ENCODE data around the gene RFX1. TPM values are rescaled to one million over a fixed set of nuclear protein-coding genes. Genes with fewer than 3 reads are reported as not detected.

The RFX1 gene
- total RNA-seq, 4 donors from 2014 or later, result 2.0 to 5.9 (median 3.9) TPM

DNA sequence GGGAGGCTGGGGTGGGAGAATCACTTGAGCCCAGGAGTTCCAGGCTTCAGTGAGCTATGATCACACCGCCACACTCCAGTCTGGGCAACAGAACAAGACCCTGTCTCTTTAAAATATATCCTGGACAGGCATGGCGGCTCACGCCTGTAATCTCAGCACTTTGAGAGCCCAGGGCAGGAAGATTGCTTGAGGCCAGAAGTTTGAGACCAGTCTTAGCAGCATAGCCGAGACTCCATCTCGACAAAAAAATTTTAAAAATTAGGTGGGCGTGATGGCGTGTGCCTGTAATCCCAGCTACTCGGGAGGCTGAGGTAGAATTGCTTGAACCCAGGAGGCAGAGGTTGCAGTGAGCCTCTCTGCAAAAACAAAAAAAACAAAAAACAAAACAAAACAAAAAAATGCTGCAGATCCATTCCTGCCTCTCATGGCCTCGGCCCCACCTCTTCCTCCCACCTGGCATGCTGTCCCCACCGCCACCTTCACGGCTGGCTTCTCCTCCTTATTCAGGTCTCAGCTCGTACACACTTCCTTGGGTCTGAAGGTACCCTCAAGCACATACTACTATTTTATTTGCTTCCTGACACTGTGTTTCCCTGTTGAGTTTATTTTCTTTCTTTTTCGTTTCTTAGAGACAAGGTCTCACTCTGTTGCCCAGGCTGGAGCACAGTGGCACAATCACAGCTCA, 5.3 kb downstream of the RFX1 start:
- TF ChIP-seq EP300 (IDR thresholded peaks at IDR 0.05), result no peak
- no peak for TF ChIP-seq POLR2AphosphoS5 (IDR thresholded peaks at IDR 0.05)
- no peak for TF ChIP-seq POLR2A (IDR thresholded peaks at IDR 0.05)
- TF ChIP-seq, protein P1, sequence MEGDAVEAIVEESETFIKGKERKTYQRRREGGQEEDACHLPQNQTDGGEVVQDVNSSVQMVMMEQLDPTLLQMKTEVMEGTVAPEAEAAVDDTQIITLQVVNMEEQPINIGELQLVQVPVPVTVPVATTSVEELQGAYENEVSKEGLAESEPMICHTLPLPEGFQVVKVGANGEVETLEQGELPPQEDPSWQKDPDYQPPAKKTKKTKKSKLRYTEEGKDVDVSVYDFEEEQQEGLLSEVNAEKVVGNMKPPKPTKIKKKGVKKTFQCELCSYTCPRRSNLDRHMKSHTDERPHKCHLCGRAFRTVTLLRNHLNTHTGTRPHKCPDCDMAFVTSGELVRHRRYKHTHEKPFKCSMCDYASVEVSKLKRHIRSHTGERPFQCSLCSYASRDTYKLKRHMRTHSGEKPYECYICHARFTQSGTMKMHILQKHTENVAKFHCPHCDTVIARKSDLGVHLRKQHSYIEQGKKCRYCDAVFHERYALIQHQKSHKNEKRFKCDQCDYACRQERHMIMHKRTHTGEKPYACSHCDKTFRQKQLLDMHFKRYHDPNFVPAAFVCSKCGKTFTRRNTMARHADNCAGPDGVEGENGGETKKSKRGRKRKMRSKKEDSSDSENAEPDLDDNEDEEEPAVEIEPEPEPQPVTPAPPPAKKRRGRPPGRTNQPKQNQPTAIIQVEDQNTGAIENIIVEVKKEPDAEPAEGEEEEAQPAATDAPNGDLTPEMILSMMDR (IDR thresholded peaks at IDR 0.05), result no peak
- no peaks in the 10 kb centered on the region for H3K27me3 ChIP-seq
- 78 to 84% methylated on average over 7 to 11 of the region's 13 CpGs for WGBS, 2 donors (ENCODE audit: low coverage in 1 of 2)
- H3K36me3 ChIP-seq, result peaks cover 0 to 31% of the 10 kb centered on the region in 2 donors
- no peak overlapping the region for H3K27ac ChIP-seq
- peaks cover 0 to 35% (median 18%) of the 10 kb centered on the region in 3 donors for H3K4me1 ChIP-seq
- ATAC-seq, result no peak
- H3K4me3 ChIP-seq, result no peak overlapping the region
- H3K9me3 ChIP-seq, result peaks cover 0 to 8% (median 0%) of the 10 kb centered on the region in 3 donors

DNA sequence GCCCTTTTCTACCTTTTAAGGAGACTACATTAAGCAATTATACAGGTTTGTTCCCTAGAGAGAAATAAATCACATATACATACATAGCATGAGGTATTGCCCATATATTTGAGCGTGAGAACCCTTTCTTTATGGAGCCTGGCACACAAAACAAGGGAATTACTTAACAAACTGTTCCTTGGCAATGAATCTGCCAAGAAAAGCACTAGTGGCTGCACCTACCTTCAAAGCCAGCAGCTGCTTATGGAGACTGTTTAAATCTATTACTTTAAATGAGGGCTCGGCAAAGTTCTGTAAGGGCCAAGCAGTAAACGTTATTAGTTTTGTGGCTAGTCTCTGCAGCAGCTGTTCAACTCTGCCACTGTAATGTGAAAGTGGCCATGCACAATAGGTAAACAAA, 7.0 kb downstream of the RFX1 start:
- no peak for TF ChIP-seq EP300 (IDR thresholded peaks at IDR 0.05)
- TF ChIP-seq POLR2AphosphoS5 (IDR thresholded peaks at IDR 0.05), result no peak
- no peak for TF ChIP-seq POLR2A (IDR thresholded peaks at IDR 0.05)
- TF ChIP-seq, protein P1 (IDR thresholded peaks at IDR 0.05), result no peak
- no peak overlapping the region for H3K4me3 ChIP-seq
- WGBS, 2 donors (ENCODE audit: low coverage in 1 of 2), result 100% methylated on average over 3 of the region's 3 CpGs; no CpG with 5 or more reads in 1 of the 2 donors
- ATAC-seq, result no peak
- no peak overlapping the region for H3K27ac ChIP-seq
- peaks cover 0 to 25% (median 10%) of the 10 kb centered on the region in 3 donors for H3K4me1 ChIP-seq
- H3K36me3 ChIP-seq, result peaks cover 0 to 32% of the 10 kb centered on the region in 2 donors
- H3K27me3 ChIP-seq, result no peaks in the 10 kb centered on the region
- H3K9me3 ChIP-seq, result peaks cover 0 to 8% (median 0%) of the 10 kb centered on the region in 3 donors

DNA sequence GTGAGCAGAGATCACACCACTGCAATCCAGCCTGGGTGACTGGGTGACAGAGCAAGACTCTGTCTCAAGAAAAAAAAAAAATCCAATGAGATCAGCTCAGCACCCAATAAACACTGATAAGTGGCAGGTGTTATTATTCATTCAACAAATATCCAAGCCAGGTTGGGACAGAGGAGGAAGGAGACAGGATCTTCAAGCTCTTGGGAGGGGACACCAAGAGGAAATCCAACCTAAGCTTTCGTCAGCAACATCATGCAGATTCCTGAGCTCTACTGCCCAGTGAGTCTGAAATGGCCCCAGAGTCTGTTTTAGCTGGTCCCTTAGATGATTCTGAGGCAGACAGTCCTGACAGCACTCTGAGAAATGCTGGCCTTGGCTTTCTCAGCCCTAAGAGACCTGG, 7.7 kb downstream of the RFX1 start:
- Histone ChIP-seq H3K27me3 (no peaks in the 10 kb centered on the region), H3K4me1 (peaks cover 0 to 18% (median 10%) of the 10 kb centered on the region in 3 donors), H3K36me3 (peaks cover 0 to 34% of the 10 kb centered on the region in 2 donors), H3K4me3 (no peak overlapping the region), H3K9me3 (peaks cover 0 to 8% (median 0%) of the 10 kb centered on the region in 3 donors), H3K27ac (no peak overlapping the region)
- 86 to 100% methylated on average over 1 of the region's 1 CpG for WGBS, 2 donors (ENCODE audit: low coverage in 1 of 2)
- no peak for ATAC-seq
- TF ChIP-seq POLR2AphosphoS5 (IDR thresholded peaks at IDR 0.05) (no peak), EP300 (IDR thresholded peaks at IDR 0.05) (no peak), POLR2A (IDR thresholded peaks at IDR 0.05) (no peak)
- TF ChIP-seq, protein P1 (IDR thresholded peaks at IDR 0.05), result no peak

DNA sequence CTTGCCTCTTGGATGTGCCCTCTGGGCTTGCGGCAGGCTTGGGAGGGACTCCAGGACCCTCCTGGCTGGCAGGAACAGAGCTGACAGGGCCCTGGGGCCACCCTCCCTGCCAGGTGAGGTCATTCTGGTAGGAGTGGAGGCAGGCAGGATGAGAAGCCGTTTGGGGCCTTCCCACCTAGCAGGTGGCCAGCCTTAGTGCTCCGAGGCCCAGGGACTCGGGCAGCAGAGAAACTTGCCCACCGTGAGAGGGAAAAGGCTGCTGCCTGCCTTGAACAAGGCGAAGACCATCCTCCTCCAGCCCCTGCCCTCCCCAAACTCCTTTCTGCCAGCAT, 8.5 kb downstream of the RFX1 start:
- no peak overlapping the region for H3K4me3 ChIP-seq
- H3K27ac ChIP-seq, result no peak overlapping the region
- H3K4me1 ChIP-seq, result peaks cover 0 to 10% (median 1%) of the 10 kb centered on the region in 3 donors
- no peak for ATAC-seq
- H3K9me3 ChIP-seq, result peaks cover 0 to 8% (median 0%) of the 10 kb centered on the region in 3 donors
- WGBS, 2 donors (ENCODE audit: low coverage in 1 of 2), result no CpG with 5 or more reads among the region's 6 CpGs
- peaks cover 0 to 42% of the 10 kb centered on the region in 2 donors for H3K36me3 ChIP-seq
- TF ChIP-seq, protein P1 (IDR thresholded peaks at IDR 0.05), result no peak
- TF ChIP-seq POLR2A (IDR thresholded peaks at IDR 0.05), result no peak
- TF ChIP-seq POLR2AphosphoS5 (IDR thresholded peaks at IDR 0.05), result no peak
- TF ChIP-seq EP300 (IDR thresholded peaks at IDR 0.05), result no peak
- no peaks in the 10 kb centered on the region for H3K27me3 ChIP-seq
